HL-60 (cell line): ENCODE measurements around the gene ATXN1L.

Source experiments
- DNase-seq, 2 experiments: peaks; one replicate each; pipeline ENCODE4 v3.0.0-alpha.2; 2010 to 2020; ENCODE audit warnings: low read depth in 1 of 2, low spot score in 1 of 2
- H3K27ac ChIP-seq: fragments of 250-450 bp; sonication (Bioruptor Pico); replicated peaks from 2 replicates; pipeline ENCODE4 v1.5.1; 2020; ENCODE audit warnings: mild to moderate bottlenecking, moderate library complexity
- H3K27me3 ChIP-seq: fragments of 250-450 bp; sonication (Bioruptor Pico); 2 replicates; pipeline ENCODE4 v1.5.1; 2021; ENCODE audit warnings: mild to moderate bottlenecking, moderate library complexity; ENCODE audit not compliant: insufficient read depth, poor library complexity, severe bottlenecking
- H3K4me3 ChIP-seq: replicated peaks from 2 replicates; pipeline ENCODE4 v1.5.1; 2011; ENCODE audit warnings: mild to moderate bottlenecking, control low read depth, low read length; ENCODE audit not compliant: insufficient read depth
- CTCF ChIP-seq: IDR thresholded peaks from one replicate; pipeline ENCODE4 v1.5.1; 2011; ENCODE audit warnings: low read length, control low read depth, inconsistent platforms; ENCODE audit not compliant: insufficient read depth
- GABPA ChIP-seq: IDR thresholded peaks from 2 replicates; pipeline ENCODE4 v1.6.1; 2012; ENCODE audit warnings: low read depth
- POLR2AphosphoS5 ChIP-seq: IDR thresholded peaks from 2 replicates; pipeline ENCODE4 v1.6.1; 2012; ENCODE audit warnings: low read depth
- REST ChIP-seq: IDR thresholded peaks from 2 replicates; pipeline ENCODE4 v1.6.1; 2012; ENCODE audit warnings: low read depth; ENCODE audit not compliant: insufficient replicate concordance
- SPI1 ChIP-seq: IDR thresholded peaks from 2 replicates; pipeline ENCODE4 v1.6.1; 2012; ENCODE audit warnings: low read depth, mild to moderate bottlenecking, borderline replicate concordance

The ATXN1L gene

DNA sequence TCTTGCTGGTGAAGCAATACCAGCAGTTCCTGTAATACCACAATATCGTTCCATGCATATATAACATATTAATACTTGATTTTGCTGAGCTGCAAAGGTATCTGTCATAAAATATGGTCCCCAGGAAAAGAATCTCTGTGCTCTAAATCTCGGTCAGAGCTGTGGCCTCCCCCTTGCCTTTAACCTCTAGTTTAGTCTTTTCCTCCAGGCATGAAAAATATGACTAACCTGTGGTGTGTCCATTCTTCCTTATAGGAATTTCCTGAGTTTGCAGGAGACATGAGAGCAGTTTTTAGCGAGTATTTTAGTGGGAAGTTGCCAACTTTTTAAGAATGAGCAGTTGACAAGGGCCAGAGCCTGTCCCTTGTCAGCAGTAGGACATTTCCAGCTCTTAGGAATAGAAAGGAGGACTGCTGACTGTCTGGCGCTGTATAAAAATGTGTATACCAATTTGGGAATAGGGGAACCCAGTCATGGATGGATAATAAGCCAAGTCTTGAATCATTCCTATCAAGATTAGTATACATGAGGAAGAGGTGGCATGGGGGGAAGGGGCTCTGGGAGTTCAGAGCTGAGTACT is 8.7 kb downstream of the ATXN1L start:
- H3K4me3 ChIP-seq = no peak overlapping the region
- H3K27me3 ChIP-seq = no peaks in the 10 kb centered on the region
- no peak for TF ChIP-seq REST
- TF ChIP-seq SPI1 = no peak
- no peak for TF ChIP-seq CTCF
- no peak for TF ChIP-seq GABPA
- no peak for TF ChIP-seq POLR2AphosphoS5
- DNase-seq = no peak
- H3K27ac ChIP-seq = no peak overlapping the region

DNA sequence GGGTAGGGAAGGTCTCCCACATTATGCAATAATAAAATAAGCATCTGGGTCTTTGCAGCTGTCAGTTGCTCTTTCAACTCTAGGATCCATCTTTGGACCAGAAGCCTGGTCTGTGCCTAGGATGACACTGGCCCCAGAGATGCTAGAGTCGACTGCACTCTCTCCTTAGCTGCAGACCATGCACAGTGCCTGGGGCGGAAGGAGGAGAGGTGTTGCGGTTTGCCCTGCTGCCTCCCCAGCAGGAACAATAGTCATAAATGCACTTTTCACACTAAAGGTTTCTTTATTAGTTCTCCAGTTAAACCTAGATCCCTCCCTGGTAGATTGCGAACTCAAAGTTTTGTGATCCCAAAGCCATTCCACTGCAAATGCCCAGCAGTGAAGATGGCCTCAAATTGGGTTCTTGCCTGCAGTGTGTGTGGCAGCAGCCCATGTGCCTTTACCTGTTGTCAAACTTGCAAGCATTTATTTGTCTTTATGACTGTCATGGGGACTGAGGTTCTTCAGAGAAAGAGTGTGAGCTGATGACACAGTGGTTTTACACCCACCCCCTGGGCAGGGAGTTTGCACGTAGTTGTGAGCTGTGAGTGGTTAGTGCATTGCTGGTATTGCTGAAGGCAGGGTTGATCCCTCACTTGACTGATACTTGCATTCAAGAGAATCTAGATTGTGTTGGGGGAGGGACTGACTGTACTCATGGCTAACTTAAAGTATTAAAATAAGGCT is 10.3 kb downstream of the ATXN1L start:
- DNase-seq = no peak
- H3K27me3 ChIP-seq = no peaks in the 10 kb centered on the region
- TF ChIP-seq CTCF (no peak), REST (no peak), SPI1 (no peak), POLR2AphosphoS5 (no peak), GABPA (no peak)
- no peak overlapping the region for H3K27ac ChIP-seq
- H3K4me3 ChIP-seq = no peak overlapping the region

DNA sequence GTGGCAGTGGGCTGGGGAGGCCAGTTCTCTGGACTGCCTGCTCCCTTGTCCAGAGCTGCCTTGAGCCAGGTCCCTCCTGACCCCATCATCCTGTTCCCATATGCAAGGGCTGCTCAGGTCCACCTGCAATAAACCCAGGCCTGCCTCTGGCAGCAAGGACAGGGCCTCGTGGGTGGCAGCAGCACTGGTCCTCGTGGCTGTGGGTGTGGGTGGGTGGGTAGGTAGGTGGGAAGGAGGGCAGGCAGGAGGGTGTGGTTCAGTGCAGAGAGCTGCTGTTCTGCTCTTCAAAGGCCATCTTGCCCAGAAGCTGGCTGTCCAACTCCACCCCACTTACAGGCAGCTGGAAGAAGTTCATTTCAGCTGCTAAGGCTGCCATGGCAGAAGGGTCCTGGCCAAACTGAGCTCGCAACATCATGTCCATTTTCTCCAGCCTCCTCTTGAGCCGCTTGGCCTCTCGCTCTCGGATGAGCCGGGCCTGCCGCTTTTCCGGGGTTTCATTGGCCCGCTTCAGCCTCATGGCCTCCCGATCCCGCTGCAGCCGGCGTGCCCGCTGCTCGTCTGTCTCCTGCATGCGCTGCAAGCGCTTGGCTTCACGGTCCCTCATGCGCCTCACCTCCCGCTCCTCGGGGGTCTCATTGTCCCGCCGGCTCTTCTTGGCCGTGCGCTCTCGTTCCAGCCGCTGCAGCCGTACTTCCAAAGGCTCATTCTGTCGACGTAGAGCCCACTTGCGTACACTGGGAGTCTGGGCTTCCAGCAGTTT is 14.2 kb downstream of the ATXN1L start:
- TF ChIP-seq GABPA (no peak), CTCF (no peak), SPI1 (no peak), POLR2AphosphoS5 (no peak), REST (no peak)
- no peak overlapping the region for H3K4me3 ChIP-seq
- H3K27ac ChIP-seq = no peak overlapping the region
- DNase-seq = no peak
- no peaks in the 10 kb centered on the region for H3K27me3 ChIP-seq
